Activated CD8-positive, alpha-beta T cell treated with anti-CD3 and anti-CD28 coated beads, Interleukin-2, amount 10 ng/mL, durations not matched to agents 7 days and 5 days (primary cell): ENCODE measurements around the gene GRIP1. TPM values are rescaled to one million over a fixed set of nuclear protein-coding genes. Genes with fewer than 3 reads are reported as not detected.
"Not testable (repeated sequence)": the region's sequence is repeated elsewhere in the genome, so short reads cannot be mapped to it uniquely, and the experiment has no call there.

Experiments used
- ATAC-seq: fragments of 150-1000 bp; cut with Tn5 transposase; one replicate; pipeline ENCODE4 v1.10.0; 2021; ENCODE audit warnings: moderate library complexity
- CTCF ChIA-PET: fragments of 350-600 bp; sonication (Branson Sonifier 250); formaldehyde crosslinking; loops from one replicate; lab custom pipeline; 2021; ENCODE audit warnings: antibody characterized with exemption; lab: Charles Lee
- POLR2A ChIA-PET: fragments of 350-600 bp; sonication (Branson Sonifier 250); formaldehyde crosslinking; loops from one replicate; lab custom pipeline; 2021; ENCODE audit warnings: antibody characterized with exemption; lab: Charles Lee
- DNase-seq: peaks from one replicate; pipeline ENCODE4 v3.0.0-alpha.2; 2020
- H3K27ac Mint-ChIP-seq: one replicate; pipeline ENCODE4 v1.8.0; 2021; ENCODE audit warnings: mild to moderate bottlenecking, mixed read lengths
- H3K27me3 Mint-ChIP-seq: one replicate; pipeline ENCODE4 v1.8.0; 2021; ENCODE audit warnings: low read depth, mixed read lengths
- H3K36me3 Mint-ChIP-seq: one replicate; pipeline ENCODE4 v1.8.0; 2021; ENCODE audit warnings: low read depth, mixed read lengths
- H3K4me1 Mint-ChIP-seq: one replicate; pipeline ENCODE4 v1.8.0; 2021; ENCODE audit warnings: low read depth, mixed read lengths
- H3K4me3 Mint-ChIP-seq: one replicate; pipeline ENCODE4 v1.8.0; 2021; ENCODE audit warnings: mild to moderate bottlenecking, mixed read lengths
- H3K9me3 Mint-ChIP-seq: one replicate; pipeline ENCODE4 v1.8.0; 2022; ENCODE audit warnings: mixed read lengths; ENCODE audit not compliant: insufficient read depth
- total RNA-seq, 2 experiments: library from RNA; stranded (reverse); gene quantifications; one replicate each; pipeline ENCODE4 v1.2.3, GENCODE V29; 2021

Gene GRIP1
- total RNA-seq, 2 experiments from 2014 or later = 0.29 to 0.55 TPM

DNA sequence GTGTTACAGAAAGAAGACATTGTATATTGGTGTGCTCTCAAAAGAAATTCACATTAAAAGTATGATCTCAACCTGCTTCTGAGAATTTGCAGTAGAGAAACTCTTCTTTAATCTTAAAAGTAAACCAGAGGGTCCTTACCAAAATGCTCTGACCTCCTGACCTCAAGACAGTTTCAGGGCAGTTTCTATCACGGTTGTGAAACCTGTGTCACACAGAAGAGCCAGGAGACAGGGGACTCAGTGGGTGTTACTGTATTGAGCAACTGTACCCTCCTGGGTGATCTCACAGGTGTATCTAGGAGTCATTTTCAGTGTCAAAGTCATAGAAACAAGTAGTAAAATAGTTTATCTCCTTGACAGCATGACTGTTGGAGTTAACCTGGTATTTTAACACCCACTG, 178.0 kb downstream of the GRIP1 start:
- Mint-ChIP-seq H3K4me1 (peaks cover 3% of the 10 kb centered on the region), H3K9me3 (no peaks in the 10 kb centered on the region), H3K4me3 (no peak overlapping the region), H3K36me3 (no peaks in the 10 kb centered on the region), H3K27me3 (peaks cover 8% of the 10 kb centered on the region), H3K27ac (no peak overlapping the region)
- ChIA-PET POLR2A (no interaction called here), CTCF (no interaction called here)
- DNase-seq = no peak
- ATAC-seq = no peak

DNA sequence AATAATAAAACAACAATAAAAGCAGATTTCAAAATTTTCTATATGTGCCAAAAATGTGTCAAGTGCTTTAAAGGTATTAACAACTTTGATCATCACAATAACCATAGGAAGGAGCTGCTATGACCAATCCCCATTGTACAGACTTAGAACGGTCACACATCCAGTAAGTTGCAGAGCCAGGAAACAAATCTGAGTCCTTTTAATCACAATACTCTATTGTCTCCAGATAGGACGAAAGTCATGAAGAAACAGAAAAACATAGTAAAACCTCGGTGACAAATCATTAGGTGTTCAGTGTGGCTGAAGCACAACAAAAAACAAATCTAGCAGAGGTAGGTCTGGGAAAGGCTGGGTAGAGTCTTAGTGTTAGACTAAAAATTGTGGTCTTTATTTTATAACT, 178.8 kb downstream of the GRIP1 start:
- Mint-ChIP-seq H3K9me3 (no peaks in the 10 kb centered on the region), H3K4me3 (no peak overlapping the region), H3K36me3 (no peaks in the 10 kb centered on the region), H3K4me1 (peaks cover 3% of the 10 kb centered on the region), H3K27ac (no peak overlapping the region), H3K27me3 (peaks cover 8% of the 10 kb centered on the region)
- CTCF ChIA-PET = no interaction called here
- POLR2A ChIA-PET = no interaction called here
- no peak for ATAC-seq
- DNase-seq = no peak

DNA sequence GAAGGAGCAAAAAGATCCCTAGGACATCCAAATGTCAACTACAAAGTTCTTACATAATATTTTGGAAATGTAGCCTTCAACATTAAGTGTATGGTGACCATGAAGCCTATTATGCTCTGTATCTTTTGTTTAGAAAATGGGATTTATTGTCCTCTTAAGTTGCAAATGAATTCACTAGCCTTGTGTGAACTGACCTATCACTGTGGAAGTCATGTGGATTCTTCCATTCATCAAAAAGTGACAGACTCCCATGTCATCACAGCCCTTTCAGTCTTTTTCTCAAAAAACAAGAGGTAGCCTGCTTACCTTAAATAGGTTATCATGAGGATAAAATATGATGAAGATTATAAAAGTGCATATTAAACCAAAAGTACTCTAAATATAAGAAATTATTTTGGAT, 179.9 kb downstream of the GRIP1 start:
- ATAC-seq (no peak), DNase-seq (no peak)
- H3K4me3 Mint-ChIP-seq = no peak overlapping the region
- no peaks in the 10 kb centered on the region for H3K9me3 Mint-ChIP-seq
- H3K36me3 Mint-ChIP-seq = no peaks in the 10 kb centered on the region
- peaks cover 8% of the 10 kb centered on the region for H3K27me3 Mint-ChIP-seq
- no peak overlapping the region for H3K27ac Mint-ChIP-seq
- CTCF ChIA-PET = no interaction called here
- POLR2A ChIA-PET = no interaction called here
- peaks cover 3% of the 10 kb centered on the region for H3K4me1 Mint-ChIP-seq

DNA sequence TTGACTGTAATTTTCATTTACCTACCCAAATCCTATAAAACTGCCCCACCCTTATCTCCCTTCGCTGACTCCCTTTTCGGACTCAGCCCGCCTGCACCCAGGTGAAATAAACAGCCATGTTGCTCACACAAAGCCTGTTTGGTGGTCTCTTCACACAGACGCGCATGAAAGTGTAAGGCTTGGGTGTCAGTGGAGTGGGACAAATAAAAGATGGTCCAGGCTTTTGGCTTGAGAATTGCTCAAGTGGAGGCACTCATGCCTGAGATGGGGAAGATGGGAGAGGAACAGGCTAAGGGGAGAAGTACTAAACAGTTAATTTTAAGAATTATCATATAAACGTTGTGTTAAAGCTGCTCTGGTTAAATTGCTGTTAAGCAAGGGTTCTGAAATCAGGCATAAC, 180.8 kb downstream of the GRIP1 start:
- H3K9me3 Mint-ChIP-seq, H3K27ac Mint-ChIP-seq, H3K36me3 Mint-ChIP-seq, H3K4me3 Mint-ChIP-seq, H3K4me1 Mint-ChIP-seq, CTCF ChIA-PET, H3K27me3 Mint-ChIP-seq, ATAC-seq, POLR2A ChIA-PET, DNase-seq: not testable (repeated sequence)

DNA sequence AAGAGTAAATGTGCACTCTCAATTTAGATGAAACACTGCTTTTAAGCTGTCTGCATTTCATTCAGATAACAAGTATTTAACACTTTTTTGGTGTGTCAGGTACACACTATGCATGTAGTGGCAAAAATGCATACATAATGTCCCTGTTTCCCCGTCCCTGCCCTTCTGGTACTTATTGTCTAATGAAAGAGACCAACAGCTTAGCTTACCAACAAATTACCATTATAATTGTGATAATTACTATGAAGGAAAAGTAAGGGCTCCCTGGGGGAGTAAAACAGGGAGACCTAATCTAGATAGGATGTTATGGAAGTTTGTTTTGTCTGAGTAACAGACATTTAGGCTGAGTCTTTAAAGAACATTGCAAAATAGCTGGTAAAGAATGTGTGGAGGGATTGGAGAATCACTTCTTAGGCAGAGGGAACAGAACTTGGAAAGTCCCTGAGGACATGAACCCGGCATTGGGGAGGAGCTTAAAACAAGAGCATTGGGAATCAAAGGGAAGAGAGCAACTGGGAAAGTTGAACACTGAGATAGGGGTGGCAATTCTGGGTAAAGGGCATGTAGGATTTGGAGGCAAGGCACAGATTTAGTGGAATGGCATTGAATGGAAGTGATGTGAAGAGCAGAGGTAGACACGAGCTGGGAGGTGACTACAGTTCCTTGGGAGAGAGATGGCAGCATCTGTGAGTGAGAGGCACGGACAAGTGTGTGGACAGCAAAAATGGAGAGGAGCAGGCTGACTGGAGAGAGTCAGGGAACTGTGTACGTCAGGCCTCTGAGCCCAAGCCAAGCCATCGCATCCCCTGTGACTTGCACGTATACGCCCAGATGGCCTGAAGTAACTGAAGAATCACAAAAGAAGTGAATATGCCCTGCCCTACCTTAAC, 181.6 kb downstream of the GRIP1 start:
- no peak overlapping the region for H3K4me3 Mint-ChIP-seq
- no peak overlapping the region for H3K27ac Mint-ChIP-seq
- H3K9me3 Mint-ChIP-seq = no peaks in the 10 kb centered on the region
- ATAC-seq = no peak
- CTCF ChIA-PET = no interaction called here
- no peak for DNase-seq
- H3K4me1 Mint-ChIP-seq = peaks cover 3% of the 10 kb centered on the region
- POLR2A ChIA-PET = no interaction called here
- no peaks in the 10 kb centered on the region for H3K36me3 Mint-ChIP-seq
- H3K27me3 Mint-ChIP-seq = peaks cover 8% of the 10 kb centered on the region

DNA sequence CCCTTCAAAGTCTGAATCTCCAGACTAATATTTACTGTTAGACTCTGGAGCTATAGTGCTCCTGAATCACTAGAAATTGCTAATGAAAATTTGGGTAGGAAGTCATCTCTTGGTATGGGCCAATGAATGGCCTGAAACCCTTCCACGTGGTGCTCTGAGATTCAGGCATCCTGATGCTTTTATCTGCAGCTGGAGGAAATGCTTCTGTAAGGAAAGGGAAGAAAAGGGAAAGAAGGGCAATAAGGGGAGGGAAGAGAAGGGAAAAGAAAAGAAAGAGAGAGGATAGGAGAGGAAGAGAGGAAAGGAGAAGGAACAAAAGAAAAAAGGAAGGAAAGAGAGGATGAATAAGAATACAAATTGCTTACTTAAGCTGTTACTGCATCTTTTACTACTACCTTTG, 182.3 kb downstream of the GRIP1 start:
- Mint-ChIP-seq H3K27ac (no peak overlapping the region), H3K36me3 (no peaks in the 10 kb centered on the region), H3K9me3 (no peaks in the 10 kb centered on the region), H3K4me1 (peaks cover 3% of the 10 kb centered on the region), H3K27me3 (peaks cover 8% of the 10 kb centered on the region), H3K4me3 (no peak overlapping the region)
- DNase-seq = no peak
- ChIA-PET POLR2A (no interaction called here), CTCF (no interaction called here)
- ATAC-seq = no peak

DNA sequence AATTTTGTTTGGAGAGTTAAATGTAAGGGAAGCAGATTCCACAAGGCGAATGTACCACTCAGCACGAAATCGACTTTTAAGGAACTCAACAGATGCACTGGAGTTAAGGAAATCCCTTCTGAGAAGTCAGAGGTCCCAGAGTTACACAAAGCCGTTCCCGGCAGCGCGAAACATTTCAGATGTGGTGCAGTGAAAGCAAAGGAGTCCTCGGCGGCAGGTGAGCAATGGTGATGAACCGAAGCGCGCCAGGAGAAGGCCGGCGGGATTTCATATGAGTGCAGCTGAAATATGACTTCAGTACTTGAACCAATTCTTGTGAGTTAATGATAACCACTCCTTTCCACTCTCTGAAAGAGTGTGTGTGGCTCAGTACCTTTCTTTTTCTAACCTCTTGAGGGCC, 183.2 kb downstream of the GRIP1 start:
- Mint-ChIP-seq H3K4me3 (no peak overlapping the region), H3K27me3 (peaks cover 8% of the 10 kb centered on the region), H3K4me1 (peaks cover 3% of the 10 kb centered on the region), H3K27ac (no peak overlapping the region), H3K9me3 (no peaks in the 10 kb centered on the region), H3K36me3 (no peaks in the 10 kb centered on the region)
- POLR2A ChIA-PET = no interaction called here
- ATAC-seq (no peak), DNase-seq (no peak)
- CTCF ChIA-PET = no interaction called here

DNA sequence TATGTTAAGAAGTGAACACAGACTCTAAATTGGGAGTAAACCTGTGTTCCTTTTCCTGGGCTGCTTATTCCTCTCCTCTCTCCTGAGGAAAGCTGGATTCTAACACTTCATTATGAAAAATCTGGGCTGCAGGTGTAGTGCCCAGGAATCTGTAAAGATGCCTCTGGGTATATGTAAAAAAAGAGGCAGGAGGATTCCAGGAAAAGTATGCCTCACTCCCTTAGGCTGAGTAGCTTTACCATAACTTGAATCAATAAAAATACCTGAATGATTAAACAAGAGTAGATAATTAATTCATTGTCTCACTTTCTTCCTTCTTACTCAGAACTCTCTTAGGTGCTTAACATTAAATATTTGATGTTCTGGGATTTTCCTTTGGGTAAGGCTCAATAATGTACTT, 185.1 kb downstream of the GRIP1 start:
- ChIA-PET POLR2A (no interaction called here), CTCF (no interaction called here)
- Mint-ChIP-seq H3K27ac (no peak overlapping the region), H3K4me1 (no peaks in the 10 kb centered on the region), H3K4me3 (no peak overlapping the region), H3K9me3 (no peaks in the 10 kb centered on the region), H3K36me3 (no peaks in the 10 kb centered on the region), H3K27me3 (peaks cover 8% of the 10 kb centered on the region)
- DNase-seq = no peak
- ATAC-seq = no peak

DNA sequence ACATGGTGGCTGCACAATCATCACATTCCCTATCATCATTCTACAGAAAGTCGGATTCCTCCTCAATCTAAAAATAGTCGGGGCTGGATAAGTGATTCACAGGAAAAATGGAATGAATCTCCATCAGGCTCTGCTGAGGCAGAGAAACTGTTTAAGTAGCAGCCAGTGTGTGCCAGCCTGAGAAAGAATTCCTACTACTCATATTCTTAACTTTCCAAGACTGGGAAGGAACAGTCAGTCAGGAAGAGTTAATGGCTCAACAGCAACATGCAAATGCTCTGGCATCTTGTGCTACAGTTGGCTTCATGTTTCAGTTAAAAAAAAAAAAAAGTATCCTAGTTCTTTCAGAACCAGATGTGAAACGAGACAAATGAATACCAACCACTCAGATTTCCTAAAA, 187.0 kb downstream of the GRIP1 start:
- no peaks in the 10 kb centered on the region for H3K36me3 Mint-ChIP-seq
- no peak overlapping the region for H3K27ac Mint-ChIP-seq
- H3K9me3 Mint-ChIP-seq = no peaks in the 10 kb centered on the region
- peaks cover 8% of the 10 kb centered on the region for H3K27me3 Mint-ChIP-seq
- H3K4me1 Mint-ChIP-seq = no peaks in the 10 kb centered on the region
- DNase-seq = no peak
- ChIA-PET POLR2A (no interaction called here), CTCF (no interaction called here)
- H3K4me3 Mint-ChIP-seq = no peak overlapping the region
- ATAC-seq = no peak

DNA sequence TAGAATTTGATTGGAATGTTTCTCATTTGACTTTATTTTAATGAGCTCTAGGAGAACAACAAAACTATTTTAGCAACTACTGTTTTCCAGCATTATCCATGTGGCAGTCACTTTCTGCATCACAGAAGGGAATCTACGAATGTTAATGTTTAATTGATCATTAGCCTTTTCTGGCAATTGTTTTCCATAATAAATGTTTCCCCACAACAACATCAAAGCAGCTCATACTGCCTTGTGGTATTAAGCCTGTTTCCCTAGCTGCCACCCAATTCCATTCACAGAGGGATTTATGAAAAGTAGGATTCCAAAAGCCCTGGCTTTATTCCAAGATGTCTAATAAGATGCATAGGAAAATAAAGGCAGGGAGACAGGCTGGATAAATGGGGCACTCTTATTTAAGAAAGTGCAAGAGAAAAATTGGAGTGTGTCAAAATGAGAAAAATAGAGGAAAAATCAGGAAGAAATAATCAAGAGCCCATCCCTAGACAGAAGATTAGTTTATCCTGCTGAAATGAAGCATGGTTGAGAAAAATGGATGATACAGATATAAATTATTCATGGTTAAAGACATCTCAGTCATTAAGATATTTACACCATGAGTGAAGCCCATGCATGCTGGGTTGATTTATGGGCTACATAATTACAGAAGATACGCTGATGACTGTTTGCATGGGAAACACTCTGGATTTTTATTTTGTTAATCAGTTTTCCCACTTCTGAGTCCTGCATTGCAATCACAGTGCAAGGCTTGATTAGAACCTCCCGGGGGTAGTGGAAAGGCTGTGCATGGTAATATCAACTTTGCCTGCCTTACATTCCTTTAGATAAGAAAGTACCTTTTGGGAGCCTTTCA, 196.3 kb downstream of the GRIP1 start:
- peaks cover 3% of the 10 kb centered on the region for H3K27me3 Mint-ChIP-seq
- CTCF ChIA-PET = no interaction called here
- no peak for DNase-seq
- POLR2A ChIA-PET = no interaction called here
- no peak for ATAC-seq
- no peaks in the 10 kb centered on the region for H3K9me3 Mint-ChIP-seq
- no peaks in the 10 kb centered on the region for H3K36me3 Mint-ChIP-seq
- no peak overlapping the region for H3K27ac Mint-ChIP-seq
- no peak overlapping the region for H3K4me3 Mint-ChIP-seq
- no peaks in the 10 kb centered on the region for H3K4me1 Mint-ChIP-seq

DNA sequence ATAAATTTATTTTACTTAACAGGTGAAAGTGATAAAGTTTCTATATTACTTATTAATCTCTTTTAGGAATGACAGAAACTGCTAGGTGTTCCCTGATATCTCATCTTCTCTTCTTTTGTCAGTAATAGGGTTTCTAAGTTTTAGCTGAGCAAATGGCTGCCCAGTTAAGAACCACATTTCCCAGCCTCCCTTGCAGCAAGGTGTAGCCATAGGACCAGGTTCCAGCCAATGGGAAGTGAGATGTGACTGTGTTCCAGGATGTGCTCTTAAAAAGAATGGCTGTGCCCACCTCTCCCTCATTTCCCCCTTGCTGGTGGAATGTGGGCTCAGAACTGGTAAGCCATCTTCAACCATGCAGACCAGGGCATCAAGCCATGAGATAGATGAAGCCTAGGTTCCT, 210.9 kb downstream of the GRIP1 start:
- H3K4me1 Mint-ChIP-seq = no peaks in the 10 kb centered on the region
- POLR2A ChIA-PET = no interaction called here
- ATAC-seq (no peak), DNase-seq (no peak)
- no peak overlapping the region for H3K27ac Mint-ChIP-seq
- H3K9me3 Mint-ChIP-seq = no peaks in the 10 kb centered on the region
- H3K27me3 Mint-ChIP-seq = no peaks in the 10 kb centered on the region
- CTCF ChIA-PET = no interaction called here
- no peak overlapping the region for H3K4me3 Mint-ChIP-seq
- no peaks in the 10 kb centered on the region for H3K36me3 Mint-ChIP-seq

DNA sequence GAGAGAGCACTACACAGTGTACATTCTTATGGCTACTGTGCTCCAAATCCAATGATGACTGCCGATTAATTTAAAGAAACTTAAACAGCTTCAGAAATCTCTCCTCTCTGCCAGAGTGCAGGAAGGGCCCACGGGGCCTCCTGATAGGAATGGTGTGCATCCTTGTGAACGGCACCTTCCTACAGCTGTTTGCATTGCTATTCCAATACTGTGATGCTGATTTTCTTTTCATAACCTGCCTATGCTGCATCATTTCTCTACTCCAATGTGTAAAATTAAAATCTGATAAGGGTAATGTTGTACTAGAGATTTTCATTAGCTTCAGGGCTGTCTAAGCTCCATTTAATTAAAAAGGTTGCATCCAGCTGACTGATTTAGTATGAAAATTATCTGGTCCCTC, 217.5 kb downstream of the GRIP1 start:
- CTCF ChIA-PET = no interaction called here
- no peak for DNase-seq
- POLR2A ChIA-PET = no interaction called here
- ATAC-seq = no peak
- Mint-ChIP-seq H3K36me3 (no peaks in the 10 kb centered on the region), H3K9me3 (no peaks in the 10 kb centered on the region), H3K27ac (no peak overlapping the region), H3K4me1 (no peaks in the 10 kb centered on the region), H3K27me3 (no peaks in the 10 kb centered on the region), H3K4me3 (no peak overlapping the region)
